GM12874 (cell line): ENCODE data around the gene YY1AP1.
"Not testable (repeated sequence)": the region's sequence is repeated elsewhere in the genome, so short reads cannot be mapped to it uniquely, and the experiment has no call there.

ENCODE experiments used
- TF ChIP-seq, protein P1 (sequence below): IDR thresholded peaks from 2 replicates; pipeline ENCODE4 v1.5.1; 2011; ENCODE audit warnings: low read depth, mild to moderate bottlenecking, control low read depth, low read length, moderate library complexity; ENCODE audit not compliant: insufficient read depth

YY1AP1 gene

DNA sequence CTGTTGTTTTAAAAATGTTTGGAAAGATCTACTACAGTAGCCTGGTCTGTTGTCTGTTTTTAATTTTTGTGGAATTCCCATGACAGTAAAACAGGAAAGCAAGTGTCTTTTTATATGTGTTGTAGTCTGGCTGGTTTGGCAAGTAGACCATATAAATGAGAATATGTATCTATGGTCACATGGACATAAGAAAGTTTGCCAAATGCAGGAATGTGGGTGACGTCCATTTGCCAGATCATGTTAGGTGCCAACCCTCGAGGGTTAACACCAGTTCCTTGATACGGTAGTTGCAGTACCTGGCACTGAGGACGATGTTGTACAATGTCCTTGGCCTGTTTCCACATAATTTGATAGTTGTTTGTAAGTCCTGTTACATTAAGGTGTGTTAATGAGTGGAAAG is 6.5 kb upstream of the YY1AP1 start:
- TF ChIP-seq, protein P1, sequence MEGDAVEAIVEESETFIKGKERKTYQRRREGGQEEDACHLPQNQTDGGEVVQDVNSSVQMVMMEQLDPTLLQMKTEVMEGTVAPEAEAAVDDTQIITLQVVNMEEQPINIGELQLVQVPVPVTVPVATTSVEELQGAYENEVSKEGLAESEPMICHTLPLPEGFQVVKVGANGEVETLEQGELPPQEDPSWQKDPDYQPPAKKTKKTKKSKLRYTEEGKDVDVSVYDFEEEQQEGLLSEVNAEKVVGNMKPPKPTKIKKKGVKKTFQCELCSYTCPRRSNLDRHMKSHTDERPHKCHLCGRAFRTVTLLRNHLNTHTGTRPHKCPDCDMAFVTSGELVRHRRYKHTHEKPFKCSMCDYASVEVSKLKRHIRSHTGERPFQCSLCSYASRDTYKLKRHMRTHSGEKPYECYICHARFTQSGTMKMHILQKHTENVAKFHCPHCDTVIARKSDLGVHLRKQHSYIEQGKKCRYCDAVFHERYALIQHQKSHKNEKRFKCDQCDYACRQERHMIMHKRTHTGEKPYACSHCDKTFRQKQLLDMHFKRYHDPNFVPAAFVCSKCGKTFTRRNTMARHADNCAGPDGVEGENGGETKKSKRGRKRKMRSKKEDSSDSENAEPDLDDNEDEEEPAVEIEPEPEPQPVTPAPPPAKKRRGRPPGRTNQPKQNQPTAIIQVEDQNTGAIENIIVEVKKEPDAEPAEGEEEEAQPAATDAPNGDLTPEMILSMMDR = no peak

- TF ChIP-seq, protein P1 = no peak
These were observed 5.6 kb upstream of the YY1AP1 start for GRCh38 chr1:155694167-155694566.

DNA sequence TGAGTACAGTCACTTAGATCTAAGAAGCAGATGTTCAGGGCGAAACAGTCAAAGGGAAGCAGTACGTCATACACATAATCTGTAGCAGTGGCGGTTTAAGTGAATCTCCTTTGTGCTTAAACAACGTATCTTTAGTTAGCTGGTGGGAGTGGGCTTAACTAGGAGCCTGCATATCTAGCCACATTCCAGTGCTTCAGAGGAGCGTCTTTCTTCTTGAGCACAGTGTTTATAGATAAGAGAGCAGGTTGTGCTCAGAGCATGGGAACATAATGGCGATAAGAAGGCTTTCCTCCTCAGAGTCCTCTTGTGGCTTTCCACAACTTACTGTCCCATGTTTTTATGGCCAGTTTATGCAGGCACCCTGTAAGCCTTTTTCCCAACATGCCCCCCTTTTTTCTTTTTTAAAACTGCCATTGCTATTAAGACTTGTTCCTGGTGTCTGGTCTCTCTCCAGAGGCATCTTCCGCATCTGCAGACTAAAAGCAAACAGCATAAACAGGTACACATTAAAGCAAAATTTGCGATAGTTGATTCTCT is 3.5 kb upstream of the YY1AP1 start:
- TF ChIP-seq, protein P1 = no peak

DNA sequence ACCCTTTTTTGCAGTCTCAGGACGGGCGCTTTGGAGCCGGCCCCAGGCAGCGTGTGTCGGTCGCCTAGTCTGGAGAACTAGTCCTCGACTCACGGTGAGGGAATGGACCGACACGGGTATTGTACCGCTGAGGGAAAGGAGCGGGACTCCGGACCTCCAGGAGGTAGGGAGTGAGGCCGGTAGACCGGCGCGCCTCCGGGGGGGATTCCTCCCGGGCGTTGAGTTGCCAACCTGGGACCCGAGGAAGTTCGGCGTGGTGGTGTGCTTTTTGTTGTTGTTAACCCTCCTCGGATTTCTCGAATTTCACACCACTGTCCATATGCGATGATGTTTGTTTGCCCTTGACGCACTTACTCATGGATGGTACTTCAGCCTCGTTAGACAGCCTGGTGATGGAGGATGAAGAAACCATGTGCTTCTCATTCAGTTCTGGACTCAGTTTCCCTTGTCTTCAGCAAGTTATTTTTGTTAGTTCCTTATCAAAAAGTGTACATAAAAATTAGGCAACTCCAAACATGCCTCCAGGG is 570 bp upstream of the YY1AP1 start, which contains the start of gene DAP3:
TSS of gene DAP3 (plus strand) at position 11 of the 527 bp plus-strand sequence. CDS start 20,689 bp downstream, outside the sequence.
- TF ChIP-seq, protein P1 = not testable (repeated sequence)

DNA sequence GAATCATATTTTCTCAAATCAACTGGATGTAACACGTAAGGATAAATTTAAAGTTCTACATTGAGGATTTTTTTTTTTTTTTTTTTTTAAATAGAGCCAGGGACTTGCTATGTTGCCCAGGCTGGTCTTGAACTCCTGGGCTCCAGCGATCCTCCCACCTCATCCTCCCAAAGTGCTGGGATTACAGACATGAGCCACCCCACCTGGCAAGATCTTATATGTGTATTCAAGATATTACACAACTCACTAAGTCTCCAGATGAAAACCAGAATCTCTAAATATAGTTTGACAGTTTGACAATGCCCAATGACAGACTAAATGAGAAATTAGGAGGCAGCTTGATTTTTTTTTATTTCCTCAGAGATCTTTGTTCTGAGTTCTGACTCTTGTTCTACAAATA is 6.8 kb downstream of the YY1AP1 start:
- TF ChIP-seq, protein P1 = no peak

DNA sequence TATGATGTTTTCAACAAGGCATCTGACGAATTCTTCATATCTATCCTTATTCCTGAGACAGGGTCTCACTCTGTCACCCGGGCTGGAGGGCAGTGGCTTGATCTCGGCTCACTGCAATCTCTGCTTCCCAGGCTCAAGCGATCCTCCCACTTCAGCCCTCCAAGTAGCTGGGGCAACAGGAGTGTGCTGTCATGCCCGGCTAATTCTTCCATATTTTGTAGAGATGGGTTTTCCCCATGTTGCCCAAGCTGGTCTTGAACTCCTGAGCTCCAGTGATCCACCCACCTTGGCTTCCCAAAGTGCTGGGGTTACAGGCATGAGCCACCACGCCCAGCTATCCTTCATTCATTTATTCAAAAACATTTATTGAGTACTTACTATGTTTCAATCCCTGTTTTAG is 8.0 kb downstream of the YY1AP1 start:
- TF ChIP-seq, protein P1 = no peak

DNA sequence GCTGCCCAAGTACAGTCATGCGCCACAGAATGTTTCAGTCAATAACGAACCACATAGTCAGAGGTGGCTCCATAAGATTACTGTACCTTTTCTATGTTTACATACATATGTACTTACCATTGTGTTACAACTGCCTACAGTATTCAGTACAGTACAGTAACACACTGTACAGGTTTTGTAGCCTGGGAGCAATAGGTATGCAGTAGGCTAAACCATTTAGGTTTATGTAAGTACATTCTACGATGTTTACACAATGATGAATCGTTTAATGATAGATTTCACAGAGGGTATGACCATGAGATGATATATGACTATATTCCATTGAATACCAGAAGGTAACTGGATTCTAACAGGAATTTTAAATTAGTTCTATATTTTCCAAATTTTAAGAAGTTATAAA is 10.5 kb downstream of the YY1AP1 start:
- TF ChIP-seq, protein P1 = no peak
